Islet of Langerhans (tissue), 1 donor: ENCODE results near the gene CADPS2.

ENCODE experiments used
- FAIRE-seq: peaks from one replicate; lab custom pipeline; 2011; peaks lifted over from hg19 to GRCh38; lab: Jason Lieb, UNC

CADPS2 gene

DNA sequence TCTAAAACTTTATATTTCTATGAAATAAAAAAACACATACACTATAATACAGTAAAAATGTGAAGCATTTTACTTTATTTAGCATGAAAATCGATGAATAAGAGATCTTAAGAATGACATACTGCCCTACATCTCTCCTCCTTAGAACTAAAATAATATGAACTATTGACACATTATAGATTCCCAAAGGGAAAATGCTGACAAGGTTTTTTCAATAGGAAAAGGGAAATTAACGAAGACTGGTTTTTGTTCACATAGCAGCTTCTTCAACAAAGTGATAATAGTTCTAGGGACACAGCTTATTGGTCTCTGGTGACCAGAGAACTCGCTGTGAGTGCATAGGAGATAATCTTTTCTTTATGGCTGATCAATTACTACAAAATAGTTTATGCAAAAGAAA, 523.8 kb downstream of the CADPS2 start:
- FAIRE-seq, result no peak

DNA sequence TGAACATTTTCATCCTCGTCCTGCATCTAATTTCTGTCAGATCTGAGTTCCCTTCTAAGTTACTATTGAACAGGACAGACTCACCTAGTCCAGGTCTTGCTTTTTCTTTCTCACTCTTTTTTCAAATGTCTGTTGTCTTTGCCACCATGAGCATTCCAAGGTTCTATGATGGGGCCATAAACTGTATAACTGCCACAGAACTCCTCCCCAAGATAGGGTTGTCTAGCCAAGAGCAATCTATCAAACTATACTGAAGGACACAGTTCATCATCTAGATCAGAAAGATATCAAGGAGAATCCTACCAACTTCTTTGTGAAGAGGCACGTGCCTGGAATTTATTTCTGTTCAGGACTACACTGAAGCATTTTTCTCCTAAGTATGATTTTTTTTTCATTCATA, 531.6 kb downstream of the CADPS2 start:
- FAIRE-seq, result no peak

DNA sequence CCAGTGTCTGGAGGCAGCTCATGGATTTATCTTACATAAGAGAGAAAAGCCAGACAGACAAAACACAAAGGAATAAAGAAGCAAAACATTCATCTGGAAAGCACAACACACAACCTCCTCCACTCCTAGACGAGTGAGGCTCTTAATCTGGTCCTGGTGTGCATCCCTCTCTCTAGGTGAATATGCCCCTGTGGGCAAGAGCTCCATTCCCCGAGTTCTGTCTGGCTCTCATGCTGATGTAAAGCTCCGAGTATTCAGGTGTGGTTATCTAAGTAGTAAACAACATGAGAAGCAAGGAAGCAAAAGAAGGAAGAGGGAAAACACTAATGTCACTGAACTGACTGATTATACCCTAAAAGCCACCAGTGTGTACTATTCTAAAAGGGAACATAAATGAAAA, 533.8 kb downstream of the CADPS2 start:
- no peak for FAIRE-seq

DNA sequence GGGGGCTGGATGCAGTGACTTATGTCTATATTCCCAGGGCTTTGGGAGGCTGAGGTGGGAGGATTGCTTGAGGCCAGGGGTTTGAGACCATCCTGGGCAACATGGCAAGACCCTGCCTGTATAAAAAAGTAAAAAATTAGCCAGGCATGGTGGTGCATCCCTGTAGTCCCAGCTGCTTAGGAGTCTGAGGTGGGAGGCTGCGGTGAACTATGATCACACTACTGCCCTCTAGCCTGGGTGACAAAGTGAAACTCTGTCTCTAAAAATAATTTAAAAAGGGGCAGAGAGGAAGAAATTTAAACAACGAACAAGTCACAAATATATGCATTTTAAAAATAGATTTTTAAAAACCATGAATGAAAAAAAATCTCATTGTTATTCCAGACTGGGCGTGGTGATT, 535.6 kb downstream of the CADPS2 start:
- FAIRE-seq, result no peak

DNA sequence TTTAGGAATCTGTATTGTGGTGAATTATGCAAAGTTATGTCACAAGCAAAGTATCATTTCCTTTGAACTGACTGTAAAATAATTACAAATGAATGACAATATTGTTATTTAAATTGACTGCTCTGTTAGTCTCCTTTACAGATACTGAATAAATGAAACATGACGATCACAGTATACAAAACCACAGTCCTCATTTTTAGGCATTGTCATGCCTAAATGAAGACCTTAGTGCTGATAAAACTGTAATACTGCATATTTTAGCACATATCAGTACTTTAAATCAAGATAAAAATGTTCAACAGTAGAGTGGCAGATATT, 542.0 kb downstream of the CADPS2 start:
- no peak for FAIRE-seq

DNA sequence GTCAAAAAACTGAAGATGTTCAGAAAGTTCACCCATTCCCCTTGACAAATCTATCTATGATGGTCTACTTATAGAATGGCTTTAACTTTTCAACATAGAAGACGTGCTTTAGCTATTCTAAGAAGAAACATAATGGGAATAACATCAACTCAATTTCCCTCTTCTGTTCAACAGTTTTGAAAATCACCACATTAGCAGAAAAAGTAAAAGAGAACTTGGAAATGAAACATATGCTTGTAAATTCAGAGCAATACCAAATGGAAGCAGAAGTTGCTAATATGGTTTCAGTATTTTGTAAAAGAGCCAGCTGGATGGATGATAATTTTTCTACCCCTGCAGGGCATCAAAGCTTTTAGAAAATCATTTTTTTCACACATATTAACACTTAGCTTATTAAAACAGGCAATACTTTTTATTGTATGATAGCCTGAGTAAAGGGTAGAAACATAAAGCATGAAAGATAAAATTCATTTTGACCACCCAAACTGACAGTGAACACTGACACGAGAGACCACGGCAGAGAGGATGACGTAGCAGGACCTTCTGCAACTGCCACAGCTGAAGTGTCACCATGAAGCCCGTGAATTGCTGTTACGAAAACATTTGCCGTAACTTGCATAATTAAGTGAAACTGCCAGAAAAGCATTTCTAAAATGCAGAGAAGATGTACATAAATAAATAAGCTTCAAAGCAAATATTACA, 542.5 kb downstream of the CADPS2 start:
- no peak for FAIRE-seq

DNA sequence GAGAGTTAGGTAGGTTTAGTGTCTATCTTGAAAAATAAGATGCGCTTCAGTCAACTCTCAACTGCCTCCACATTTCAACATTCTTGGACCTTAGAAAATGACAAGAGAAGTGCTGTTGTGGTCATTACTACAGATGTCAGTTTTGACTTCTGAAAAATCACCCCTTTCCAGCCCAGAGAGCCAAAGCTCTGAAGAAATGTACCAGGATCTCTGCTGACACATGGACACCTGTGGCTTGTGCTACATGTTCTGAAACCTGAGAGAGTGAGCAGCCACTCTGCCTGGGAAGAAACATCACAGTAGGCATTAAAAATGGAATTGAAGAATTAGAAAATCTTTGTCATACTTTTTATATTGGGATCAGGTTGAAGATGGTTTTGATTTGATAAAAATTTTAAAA, 545.8 kb downstream of the CADPS2 start:
- no peak for FAIRE-seq

DNA sequence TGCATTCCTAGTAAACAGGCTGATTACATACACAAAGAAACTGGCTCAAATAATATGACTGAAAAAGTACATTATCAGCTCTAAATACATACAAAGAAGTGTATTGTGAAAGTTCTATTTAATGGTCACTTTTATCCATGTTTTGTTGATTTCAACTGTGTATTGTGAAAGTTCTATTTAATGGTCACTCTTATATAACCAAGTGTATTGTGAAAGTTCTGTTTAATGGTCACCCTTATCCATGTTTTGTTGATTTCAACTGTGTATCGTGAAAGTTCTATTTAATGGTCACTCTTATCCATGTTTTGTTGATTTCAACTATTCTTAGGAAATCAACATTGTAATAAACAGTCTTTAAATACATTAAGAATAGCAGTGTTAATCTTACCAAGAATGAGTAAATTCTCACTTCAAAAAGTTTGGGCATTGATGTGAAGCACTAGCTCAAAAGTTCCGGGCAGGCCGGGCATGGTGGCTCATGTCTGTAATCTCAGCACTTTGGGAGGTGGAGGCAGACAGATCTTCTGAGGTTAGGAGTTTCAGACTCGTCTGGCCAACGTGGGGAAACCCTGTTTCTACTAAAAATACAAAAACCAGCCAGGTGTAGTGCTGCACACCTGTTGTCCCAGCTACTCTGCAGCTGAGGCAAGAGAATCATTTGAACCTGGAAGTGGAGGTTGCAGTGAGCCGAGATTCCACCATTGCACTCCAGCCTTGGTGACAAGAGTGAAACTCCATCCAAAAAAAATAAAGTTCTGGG, 546.9 kb downstream of the CADPS2 start:
- no peak for FAIRE-seq

DNA sequence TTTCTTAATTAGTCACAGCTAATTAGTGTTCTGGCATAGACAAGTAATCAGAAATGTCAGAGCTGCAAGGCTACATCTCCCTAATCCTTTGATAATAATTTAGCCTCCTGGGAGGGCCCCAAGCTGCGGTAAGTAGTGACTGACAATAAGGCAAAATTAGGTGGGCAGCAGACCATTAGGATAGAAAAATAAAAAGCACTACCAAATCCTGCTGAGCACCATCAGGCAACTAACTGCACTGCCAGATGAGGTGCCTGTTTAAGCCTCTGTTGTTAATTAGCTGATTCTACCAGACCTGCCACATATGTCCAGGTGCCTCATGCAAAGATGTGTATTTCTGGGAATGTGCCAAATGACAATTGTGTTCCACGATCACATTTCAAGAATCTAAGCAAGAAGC, 549.2 kb downstream of the CADPS2 start:
- FAIRE-seq, result no peak

DNA sequence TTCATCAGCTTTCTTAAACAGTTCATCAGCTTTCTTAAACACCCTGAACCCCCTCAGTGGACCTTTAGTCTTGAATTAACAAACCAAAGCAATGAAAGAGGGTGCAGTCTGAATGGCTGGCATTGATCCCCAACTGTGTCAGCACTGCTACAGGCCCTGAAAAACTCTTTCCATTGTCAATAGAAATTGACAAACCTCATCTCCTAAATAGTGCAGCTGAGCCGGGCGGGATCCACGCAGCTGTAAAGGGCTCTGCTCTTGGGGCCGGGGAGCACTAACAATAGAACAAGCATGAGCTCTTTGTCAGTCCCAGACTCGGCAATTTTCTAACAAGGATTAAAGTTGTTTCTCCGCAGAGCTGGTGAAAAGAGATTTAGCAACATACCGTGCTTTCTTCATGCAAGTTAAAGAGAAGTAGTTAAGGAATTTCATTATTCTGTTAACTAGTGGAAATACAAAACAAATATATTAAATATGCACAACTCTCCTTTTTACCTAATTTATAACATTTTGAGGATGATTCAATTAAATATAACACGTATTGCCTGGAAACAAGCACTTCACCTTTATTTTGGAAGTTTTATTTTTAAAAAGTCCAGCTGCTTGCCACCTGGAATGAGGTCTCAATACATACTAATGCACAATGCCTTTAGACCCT, 557.0 kb downstream of the CADPS2 start:
- FAIRE-seq, result no peak

DNA sequence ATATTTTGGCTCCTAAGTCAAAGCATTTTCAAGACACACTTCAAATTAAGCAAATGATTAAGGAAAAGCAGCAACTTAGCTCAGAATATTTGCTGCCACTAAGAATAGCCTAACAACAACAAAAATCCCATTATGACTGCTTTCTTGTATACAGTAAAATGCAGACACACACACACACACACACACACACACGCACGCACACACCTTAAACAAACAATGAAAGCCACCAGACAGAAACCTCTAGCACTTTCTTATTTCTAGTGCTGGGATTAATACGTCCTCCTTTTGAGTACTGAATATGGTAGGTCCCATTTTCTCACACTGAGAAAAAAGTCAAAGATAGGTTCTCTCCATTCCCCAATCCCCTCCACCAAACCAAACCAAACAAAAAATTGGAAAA, 558.3 kb downstream of the CADPS2 start:
- FAIRE-seq, result no peak

DNA sequence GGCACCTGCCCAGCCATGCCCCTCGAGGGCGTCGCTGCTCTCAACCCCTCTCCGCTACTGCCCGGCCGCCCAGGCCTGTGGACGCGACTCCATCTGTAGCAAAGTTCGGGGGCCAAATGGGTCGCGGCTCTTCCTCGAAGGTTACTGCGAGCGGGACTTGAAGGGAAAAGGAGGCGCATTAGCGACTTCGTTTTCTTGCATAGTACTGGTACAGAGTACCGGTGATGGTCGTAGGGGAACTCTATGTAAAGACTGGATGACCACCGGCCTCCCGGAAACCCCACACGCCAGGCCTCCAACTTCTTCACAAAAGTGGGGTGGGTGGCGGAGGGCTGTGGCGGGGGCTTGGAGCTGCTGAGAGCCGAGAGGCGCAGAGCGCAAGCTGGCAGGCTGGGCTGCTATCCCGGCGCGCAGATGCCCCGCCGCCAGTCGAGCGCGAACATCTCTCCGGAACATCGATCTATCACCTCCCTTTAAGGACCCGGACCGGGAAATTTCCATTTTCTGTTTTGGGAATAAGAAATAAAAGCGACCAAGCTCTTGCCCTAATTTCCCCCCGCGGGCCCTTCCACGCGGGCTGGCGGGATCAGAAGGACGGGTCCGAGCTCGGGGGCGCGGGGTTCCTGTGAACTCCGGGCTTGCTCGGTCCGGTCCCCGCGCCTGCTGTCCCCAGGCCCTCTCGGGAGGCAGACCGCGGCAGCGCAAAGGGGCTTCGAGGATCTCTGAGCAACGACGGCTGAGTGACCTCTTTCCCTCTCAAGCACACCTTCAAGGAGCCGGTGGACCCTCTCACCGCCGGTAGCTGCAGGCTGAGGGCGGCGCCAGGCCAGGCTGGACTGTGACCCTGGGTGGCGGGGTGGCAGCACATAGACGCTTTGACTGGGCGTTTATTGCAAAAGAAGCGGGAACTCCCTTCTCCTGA, 569.5 kb downstream of the CADPS2 start:
- FAIRE-seq, result no peak

DNA sequence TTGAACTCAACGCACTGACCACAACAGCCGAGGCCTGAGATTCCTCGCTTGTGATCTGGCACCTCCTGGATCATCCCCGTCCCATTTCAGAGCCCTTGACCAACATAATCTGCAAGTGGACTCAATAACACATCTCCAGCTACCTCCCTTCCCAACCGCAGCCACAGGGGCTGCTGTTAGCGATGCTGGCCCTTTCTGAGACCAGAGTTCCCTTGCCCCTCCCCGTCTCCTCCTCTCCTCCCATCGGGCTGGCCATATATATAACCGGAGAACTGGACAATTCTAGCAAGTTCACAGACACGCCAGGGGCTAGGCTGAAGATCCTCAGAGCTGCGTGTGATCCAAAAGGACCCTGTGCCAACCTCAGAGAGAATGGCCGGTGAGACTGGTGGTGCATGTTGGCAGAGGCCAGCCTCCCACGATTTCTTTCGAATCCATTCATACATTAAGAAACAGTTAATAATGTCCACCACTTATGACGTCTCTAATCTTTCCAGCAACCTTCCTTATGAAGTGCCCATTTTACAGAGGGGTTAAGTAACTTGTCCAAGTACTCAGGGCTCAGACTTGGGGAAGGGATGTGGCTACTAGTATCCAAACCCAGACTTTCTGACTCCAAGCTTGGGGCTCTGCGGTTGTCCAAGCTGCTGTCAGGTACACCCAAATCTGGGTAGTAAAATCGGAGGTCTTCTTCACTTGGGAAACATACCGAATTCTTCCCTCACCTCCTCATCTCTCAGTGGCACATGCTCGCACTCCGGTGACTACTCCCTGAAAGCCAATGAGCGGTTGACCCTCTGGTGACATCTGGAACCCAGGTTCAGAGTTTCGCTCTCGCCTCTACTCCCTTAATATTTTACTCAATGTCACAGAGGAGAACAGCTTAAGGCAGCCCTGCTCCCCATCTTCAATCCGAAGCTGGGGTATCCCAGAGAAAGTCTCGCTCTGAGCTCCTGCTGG, 570.5 kb downstream of the CADPS2 start:
- FAIRE-seq, result no peak

DNA sequence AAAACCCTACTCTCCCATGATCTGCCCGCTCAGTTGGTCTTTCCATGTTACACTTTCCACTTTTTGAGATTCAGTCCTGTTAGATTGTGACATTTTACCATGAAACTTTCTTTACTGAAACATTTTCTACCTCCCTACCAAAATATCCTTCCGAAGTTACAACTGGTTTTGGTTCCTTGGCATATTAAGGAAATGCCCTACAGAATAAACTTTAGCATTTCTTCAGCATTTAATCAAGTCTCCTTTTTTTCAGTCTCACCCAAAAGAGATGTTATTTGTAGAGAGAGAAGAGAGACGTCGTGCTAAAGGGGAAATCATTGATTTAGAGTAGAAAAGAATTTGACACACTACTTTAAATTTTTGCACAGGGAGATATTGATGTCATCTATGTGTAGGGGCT, 572.0 kb downstream of the CADPS2 start:
- no peak for FAIRE-seq

DNA sequence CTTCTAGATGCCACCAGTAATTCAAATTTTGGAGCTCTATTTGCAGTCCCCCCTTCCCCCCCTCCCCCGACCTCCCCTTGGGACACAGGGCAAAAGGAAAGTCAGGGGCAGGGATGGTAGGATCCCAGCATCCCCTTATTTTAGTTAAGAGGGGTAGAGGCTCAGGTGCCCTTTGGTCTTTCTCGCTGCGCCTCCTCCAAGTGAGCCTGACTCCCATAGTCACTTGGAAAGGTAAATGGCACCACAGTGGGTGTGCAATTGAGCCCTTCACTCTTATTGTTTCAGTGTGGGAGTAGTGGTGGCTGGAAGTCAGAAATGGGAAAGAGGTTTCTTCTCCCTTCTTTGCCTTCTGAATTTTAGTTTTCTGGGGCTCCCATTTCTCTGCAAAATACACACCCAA, 573.5 kb downstream of the CADPS2 start:
- FAIRE-seq, result no peak

DNA sequence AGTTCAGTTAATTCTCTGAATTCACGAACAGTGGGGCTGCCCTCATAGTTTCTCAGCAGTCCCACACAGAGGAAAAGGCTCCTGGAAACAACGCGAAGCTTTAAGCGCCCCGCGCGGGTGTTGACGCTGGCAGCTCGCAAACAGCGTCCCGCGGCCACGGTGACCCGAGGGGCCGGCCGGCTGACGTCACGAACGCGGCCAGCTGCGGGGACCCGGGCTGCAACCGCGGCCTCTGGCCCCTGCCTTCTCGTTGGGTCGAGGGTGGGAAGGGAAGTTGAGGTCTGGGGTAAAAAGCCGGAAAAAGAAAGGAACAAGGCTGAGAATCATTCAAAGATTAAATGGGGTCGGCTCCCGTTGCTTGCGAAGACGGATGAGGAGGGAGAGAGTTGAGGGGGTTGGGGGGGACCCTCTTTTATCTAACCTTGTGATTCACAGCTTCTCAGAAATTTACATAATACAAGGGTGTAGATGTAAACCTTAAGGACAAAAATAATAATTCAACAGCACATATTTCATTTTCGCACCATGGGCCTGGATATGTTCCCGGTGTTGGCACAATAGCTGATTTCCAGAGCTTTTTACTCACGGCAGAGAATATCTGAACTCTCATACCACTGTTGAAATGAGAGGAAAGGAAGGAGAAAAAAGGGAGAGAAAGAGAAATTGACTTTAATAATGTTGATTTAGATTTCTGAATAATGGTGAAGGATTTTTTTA, 574.4 kb downstream of the CADPS2 start:
- FAIRE-seq, result no peak

DNA sequence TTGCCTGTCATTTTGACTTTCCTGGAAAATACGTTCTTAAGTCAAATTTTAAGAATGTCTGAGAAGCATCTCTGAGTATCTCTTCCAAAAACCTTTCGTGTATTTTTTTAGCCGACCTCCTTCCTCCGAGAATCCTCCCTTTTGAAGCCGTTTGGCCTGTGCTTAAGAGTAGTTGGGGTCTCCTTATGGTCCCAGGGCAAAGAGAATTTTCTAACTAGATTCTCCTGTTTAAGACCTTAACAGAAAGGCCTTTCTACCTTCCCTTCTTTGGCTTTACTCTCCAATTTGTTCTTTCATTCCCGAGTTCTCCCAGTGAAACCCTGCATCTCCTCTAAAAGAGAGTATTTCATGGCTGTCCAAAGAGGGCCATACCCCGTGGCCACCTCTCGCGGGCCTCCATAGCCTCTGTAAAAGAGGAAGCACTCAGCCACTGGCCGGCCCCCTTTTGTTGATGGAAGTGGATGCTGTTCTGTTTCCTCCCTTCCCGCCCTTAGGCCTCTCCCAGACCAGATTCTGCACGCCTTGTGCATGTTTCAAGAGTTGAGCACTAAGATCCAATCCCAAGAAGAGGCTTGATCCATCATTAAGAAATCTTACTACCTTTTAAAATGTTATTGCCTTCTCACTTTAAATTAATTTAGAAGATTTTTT, 575.1 kb downstream of the CADPS2 start:
- FAIRE-seq, result no peak

DNA sequence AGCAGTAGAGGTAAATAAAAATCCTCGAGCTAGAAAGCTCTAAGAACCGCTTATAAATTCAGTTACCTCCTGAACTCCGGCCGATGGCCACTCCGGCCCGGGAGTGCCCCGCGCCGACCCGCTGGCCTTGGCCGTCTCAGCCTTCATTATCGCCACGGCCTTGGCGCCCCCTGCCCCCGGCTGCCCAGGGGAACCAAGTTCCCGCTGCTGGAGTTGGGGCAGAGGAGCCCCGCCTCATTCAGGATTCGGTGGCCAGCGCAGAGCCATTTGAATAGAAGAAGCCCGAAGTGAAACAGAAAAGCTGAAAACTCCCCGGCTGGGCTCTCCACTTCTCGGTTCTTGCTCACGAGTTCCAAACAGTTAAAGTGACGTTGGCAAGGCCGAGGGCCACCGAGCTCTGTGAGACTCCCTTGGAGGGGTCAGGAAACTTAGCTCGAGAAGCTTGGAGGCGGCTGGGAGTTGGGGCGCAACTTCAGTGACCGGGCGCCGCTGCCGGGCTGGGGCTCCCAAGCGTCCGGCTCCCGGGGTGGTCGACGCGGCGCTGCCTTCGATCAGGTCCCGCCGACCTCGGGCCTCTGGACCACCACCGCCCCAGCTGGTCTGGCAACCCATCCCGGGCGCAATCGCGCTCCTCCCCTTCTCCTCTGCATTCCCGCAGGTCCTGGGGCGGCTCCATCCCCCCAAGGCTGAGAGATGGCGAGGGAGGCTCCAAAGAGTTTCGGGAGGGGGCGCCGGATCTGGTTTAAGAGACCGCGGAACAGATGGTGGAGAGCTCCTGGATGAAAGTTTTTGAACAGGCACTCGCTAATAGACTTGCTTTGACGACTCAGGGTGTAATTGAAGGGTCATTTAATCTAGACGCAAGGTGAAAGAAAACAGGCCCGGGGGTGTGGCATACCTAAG, 575.9 kb downstream of the CADPS2 start:
- FAIRE-seq, result no peak

DNA sequence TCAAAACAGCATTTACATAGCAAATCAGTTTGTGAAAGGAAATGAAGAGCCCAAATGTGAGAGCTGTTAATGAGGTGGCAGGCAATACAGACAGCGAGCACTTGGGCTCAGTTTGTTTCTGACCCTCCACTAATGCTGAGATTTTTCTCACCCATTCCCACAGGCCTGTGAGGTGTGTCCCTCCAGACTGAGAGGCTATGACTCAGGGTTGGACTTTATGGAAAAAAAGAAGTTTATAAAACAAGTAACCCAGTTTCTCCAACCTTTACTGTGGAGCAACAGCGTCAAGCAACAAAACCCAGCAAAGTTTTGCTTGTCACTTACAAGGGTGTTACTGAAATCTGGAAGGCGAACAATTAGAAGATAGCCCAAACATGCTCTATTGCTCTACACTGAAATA, 576.8 kb downstream of the CADPS2 start:
- FAIRE-seq, result no peak
